Aorta (tissue), 5 donors: ENCODE measurements around the gene ANKDD1B. TPM values are rescaled to one million over a fixed set of nuclear protein-coding genes. Genes with fewer than 3 reads are reported as not detected.
"Not testable (repeated sequence)": the region's sequence is repeated elsewhere in the genome, so short reads cannot be mapped to it uniquely, and the experiment has no call there.

ENCODE experiments used
- ATAC-seq: fragments of 200-7000 bp; cut with Tn5 transposase; one replicate; pipeline ENCODE4 v1.9.1; 2022; ENCODE audit warnings: moderate library complexity; ENCODE audit not compliant: low FRiP score
- DNase-seq, 2 donors: peaks; one replicate each; pipeline ENCODE4 v3.0.0-alpha.2; 2020
- H3K27ac ChIP-seq, 2 donors: one replicate each; pipeline ENCODE4 v1.5.1; 2013; ENCODE audit warnings: low read length in 2 of 2, mild to moderate bottlenecking in 2 of 2, moderate library complexity in 2 of 2, control low read depth in 1 of 2, inconsistent platforms in 1 of 2, low read depth in 1 of 2
- H3K27me3 ChIP-seq, 2 donors: one replicate each; pipeline ENCODE4 v1.6.1; 2013; ENCODE audit warnings: control low read depth in 1 of 2, low read length in 1 of 2, mild to moderate bottlenecking in 1 of 2, moderate library complexity in 1 of 2; ENCODE audit not compliant: insufficient read depth in 2 of 2, control insufficient read depth in 1 of 2
- H3K36me3 ChIP-seq, 2 donors: one replicate each; pipeline ENCODE4 v1.6.1; 2013; ENCODE audit warnings: control low read depth in 1 of 2, low read length in 1 of 2, mild to moderate bottlenecking in 1 of 2; ENCODE audit not compliant: insufficient read depth in 2 of 2, control insufficient read depth in 1 of 2
- H3K4me1 ChIP-seq, 2 donors: one replicate each; pipeline ENCODE4 v1.6.1; 2013; ENCODE audit warnings: low read length in 2 of 2, control low read depth in 1 of 2, mild to moderate bottlenecking in 1 of 2, moderate library complexity in 1 of 2; ENCODE audit not compliant: insufficient read depth in 2 of 2, control insufficient read depth in 1 of 2
- H3K4me3 ChIP-seq, 2 donors: one replicate each; pipeline ENCODE4 v1.5.1; 2013; ENCODE audit warnings: low read length in 2 of 2, control low read depth in 1 of 2, mild to moderate bottlenecking in 1 of 2
- H3K9me3 ChIP-seq: one replicate; pipeline ENCODE4 v1.6.1; 2013; ENCODE audit warnings: mild to moderate bottlenecking, low read length; ENCODE audit not compliant: control insufficient read depth
- WGBS, 2 donors: extraction: QIAGEN DNeasy Blood & Tissue Kit; methylation state at CpG; one replicate each; pipeline ENCODE4 v1.1.7; 2013; 5-methylcytosine and 5-hydroxymethylcytosine counted together
- intact Hi-C, 2 donors: fragments of 100-400 bp; cut with DNase I; formaldehyde crosslinking; loops; one replicate each; pipeline versions ENCODE4 v1.14.2 to v1.15.0; 2022
- polyA plus RNA-seq, 2 donors: library from polyadenylated mRNA; stranded (reverse); fragments of 200-250 nt; gene quantifications; one replicate each; pipeline ENCODE4 v1.2.3, GENCODE V29; 2013
- total RNA-seq, 2 donors: library from RNA; stranded (reverse); fragmentation: NEBNext Ultra II Directional; extraction: Animal tissue kit (Norgen Biotek cat#: 25700); gene quantifications; one replicate each; pipeline ENCODE4 v1.2.1, GENCODE V29; 2021
- donor health status: healthy with polysubstance abuse.
- donor health status: Bipolar disorder and iron deficiency.
- donor health status: DM: no; HTN: no; CAD: no.
- donor health status: DM: no; HTN: no; CAD: no.
- donor health status: DM: yes; HTN: yes; CAD: no.

Gene ANKDD1B
- total and polyA plus RNA-seq, 4 donors = 0.61 to 2.1 (median 0.88) TPM; not detected in 1

GRCh38 chr5:75610201-75610600 lies 1.1 kb upstream of the ANKDD1B start:
- H3K36me3 ChIP-seq = no peaks in the 10 kb centered on the region
- 93 to 96% methylated on average over 5 of the region's 5 CpGs for WGBS, 2 donors
- H3K27ac ChIP-seq = no peak overlapping the region
- ATAC-seq = no peak
- DNase-seq = no peak
- intact Hi-C loops = no loop called here
- H3K27me3 ChIP-seq = no peaks in the 10 kb centered on the region
- no peaks in the 10 kb centered on the region for H3K9me3 ChIP-seq
- H3K4me3 ChIP-seq = no peak overlapping the region
- peaks cover 0 to 2% of the 10 kb centered on the region in 2 donors for H3K4me1 ChIP-seq

- H3K4me1 ChIP-seq, H3K4me3 ChIP-seq, H3K36me3 ChIP-seq, ATAC-seq, H3K27me3 ChIP-seq, H3K27ac ChIP-seq, intact Hi-C loops, H3K9me3 ChIP-seq, DNase-seq: not testable (repeated sequence)
- WGBS, 2 donors = 61 to 63% methylated on average over 11 of the region's 11 CpGs
Observed at GRCh38 chr5:75610859-75611310, 368 bp upstream of the ANKDD1B start.

GRCh38 chr5:75612226-75612569 lies 945 bp downstream of the ANKDD1B start:
- peaks cover 0 to 2% of the 10 kb centered on the region in 2 donors for H3K4me1 ChIP-seq
- no peaks in the 10 kb centered on the region for H3K36me3 ChIP-seq
- no peak overlapping the region for H3K27ac ChIP-seq
- no peak for DNase-seq
- H3K4me3 ChIP-seq = peak overlapping the region in 1 of 2 donors; percentile 34
- H3K9me3 ChIP-seq = no peaks in the 10 kb centered on the region
- ATAC-seq = no peak
- H3K27me3 ChIP-seq = no peaks in the 10 kb centered on the region
- intact Hi-C loops = no loop called here
- 14 to 21% methylated on average over 9 to 12 of the region's 12 CpGs for WGBS, 2 donors

GRCh38 chr5:75612901-75613300 lies 1.6 kb downstream of the ANKDD1B start:
- H3K9me3 ChIP-seq = no peaks in the 10 kb centered on the region
- DNase-seq (no peak), ATAC-seq (no peak)

GRCh38 chr5:75614176-75614575 lies 2.9 kb downstream of the ANKDD1B start:
- intact Hi-C loops = no loop called here
- 94 to 100% methylated on average over 1 of the region's 1 CpG for WGBS, 2 donors
- H3K9me3 ChIP-seq = no peaks in the 10 kb centered on the region
- no peaks in the 10 kb centered on the region for H3K27me3 ChIP-seq
- no peaks in the 10 kb centered on the region for H3K36me3 ChIP-seq
- DNase-seq (no peak), ATAC-seq (no peak)
- H3K4me3 ChIP-seq = no peak overlapping the region
- H3K4me1 ChIP-seq = no peaks in the 10 kb centered on the region
- H3K27ac ChIP-seq = no peak overlapping the region

More at GRCh38 chr5:75612901-75613300, 1.6 kb downstream of the ANKDD1B start:
- H3K36me3 ChIP-seq = no peaks in the 10 kb centered on the region
- H3K4me1 ChIP-seq = no peaks in the 10 kb centered on the region
- intact Hi-C loops = no loop called here
- H3K27ac ChIP-seq = no peak overlapping the region
- H3K4me3 ChIP-seq = no peak overlapping the region
- WGBS, 2 donors = 94 to 95% methylated on average over 3 of the region's 3 CpGs
- H3K27me3 ChIP-seq = no peaks in the 10 kb centered on the region

GRCh38 chr5:75616371-75616881 lies 5.2 kb downstream of the ANKDD1B start:
- no peak for DNase-seq
- Histone ChIP-seq H3K4me1 (no peaks in the 10 kb centered on the region), H3K27ac (no peak overlapping the region), H3K27me3 (no peaks in the 10 kb centered on the region), H3K36me3 (no peaks in the 10 kb centered on the region), H3K4me3 (no peak overlapping the region), H3K9me3 (no peaks in the 10 kb centered on the region)
- intact Hi-C loops = no loop called here
- WGBS, 2 donors = 55 to 69% methylated on average over 4 of the region's 4 CpGs
- no peak for ATAC-seq

- ATAC-seq (no peak), DNase-seq (no peak)
- H3K4me1 ChIP-seq = no peaks in the 10 kb centered on the region
- no peak overlapping the region for H3K27ac ChIP-seq
- WGBS, 2 donors = 50 to 51% methylated on average over 7 of the region's 7 CpGs
- no peak overlapping the region for H3K4me3 ChIP-seq
- H3K36me3 ChIP-seq = no peaks in the 10 kb centered on the region
- no peaks in the 10 kb centered on the region for H3K27me3 ChIP-seq
- no peaks in the 10 kb centered on the region for H3K9me3 ChIP-seq
- intact Hi-C loops = no loop called here
Observed at GRCh38 chr5:75616971-75617621, 5.8 kb downstream of the ANKDD1B start.

- no peak for DNase-seq
- Histone ChIP-seq H3K36me3 (no peaks in the 10 kb centered on the region), H3K27me3 (no peaks in the 10 kb centered on the region), H3K27ac (no peak overlapping the region), H3K4me3 (no peak overlapping the region), H3K4me1 (no peaks in the 10 kb centered on the region), H3K9me3 (no peaks in the 10 kb centered on the region)
- 91% methylated on average over 5 of the region's 5 CpGs for WGBS, 2 donors
- ATAC-seq = no peak
- intact Hi-C loops = no loop called here
Observed at GRCh38 chr5:75617736-75618352, 6.6 kb downstream of the ANKDD1B start.
